ENCODE measurements around the gene LGALS3. TPM values are rescaled to one million over a fixed set of nuclear protein-coding genes. Genes with fewer than 3 reads are reported as not detected.

LGALS3 gene
- total and polyA plus RNA-seq, 12 donors = 119 to 308 (median 198) TPM

- intact Hi-C loops (cut with DNase I) = no loop called here
- Histone ChIP-seq H3K9me3 (no peaks in the 10 kb centered on the region), H3K27me3 (no peaks in the 10 kb centered on the region), H3K4me3 (no peak overlapping the region), H3K36me3 (peaks cover 0 to 41% (median 0%) of the 10 kb centered on the region in 9 donors), H3K27ac (no peak overlapping the region), H3K4me1 (no peaks in the 10 kb centered on the region)
- TF ChIP-seq, protein P1, sequence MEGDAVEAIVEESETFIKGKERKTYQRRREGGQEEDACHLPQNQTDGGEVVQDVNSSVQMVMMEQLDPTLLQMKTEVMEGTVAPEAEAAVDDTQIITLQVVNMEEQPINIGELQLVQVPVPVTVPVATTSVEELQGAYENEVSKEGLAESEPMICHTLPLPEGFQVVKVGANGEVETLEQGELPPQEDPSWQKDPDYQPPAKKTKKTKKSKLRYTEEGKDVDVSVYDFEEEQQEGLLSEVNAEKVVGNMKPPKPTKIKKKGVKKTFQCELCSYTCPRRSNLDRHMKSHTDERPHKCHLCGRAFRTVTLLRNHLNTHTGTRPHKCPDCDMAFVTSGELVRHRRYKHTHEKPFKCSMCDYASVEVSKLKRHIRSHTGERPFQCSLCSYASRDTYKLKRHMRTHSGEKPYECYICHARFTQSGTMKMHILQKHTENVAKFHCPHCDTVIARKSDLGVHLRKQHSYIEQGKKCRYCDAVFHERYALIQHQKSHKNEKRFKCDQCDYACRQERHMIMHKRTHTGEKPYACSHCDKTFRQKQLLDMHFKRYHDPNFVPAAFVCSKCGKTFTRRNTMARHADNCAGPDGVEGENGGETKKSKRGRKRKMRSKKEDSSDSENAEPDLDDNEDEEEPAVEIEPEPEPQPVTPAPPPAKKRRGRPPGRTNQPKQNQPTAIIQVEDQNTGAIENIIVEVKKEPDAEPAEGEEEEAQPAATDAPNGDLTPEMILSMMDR (IDR thresholded peaks at IDR 0.05) = no peak
- no peak for DNase-seq
- 73 to 76% methylated on average over 1 of the region's 1 CpG for WGBS, 2 donors
- ATAC-seq = no peak
Measured at GRCh38 chr14:55152052-55152753, 23.2 kb downstream of the LGALS3 start.

- Histone ChIP-seq H3K9me3 (no peaks in the 10 kb centered on the region), H3K4me3 (no peak overlapping the region), H3K36me3 (peaks cover 0 to 23% (median 0%) of the 10 kb centered on the region in 9 donors), H3K27ac (no peak overlapping the region), H3K4me1 (no peaks in the 10 kb centered on the region), H3K27me3 (no peaks in the 10 kb centered on the region)
- intact Hi-C loops (cut with DNase I) = no loop called here
- ATAC-seq = no peak
- no peak for DNase-seq
- TF ChIP-seq, protein P1 (IDR thresholded peaks at IDR 0.05) = no peak
- 94 to 98% methylated on average over 3 of the region's 3 CpGs for WGBS, 2 donors
Measured at GRCh38 chr14:55153951-55154350, 24.9 kb downstream of the LGALS3 start.

DNA sequence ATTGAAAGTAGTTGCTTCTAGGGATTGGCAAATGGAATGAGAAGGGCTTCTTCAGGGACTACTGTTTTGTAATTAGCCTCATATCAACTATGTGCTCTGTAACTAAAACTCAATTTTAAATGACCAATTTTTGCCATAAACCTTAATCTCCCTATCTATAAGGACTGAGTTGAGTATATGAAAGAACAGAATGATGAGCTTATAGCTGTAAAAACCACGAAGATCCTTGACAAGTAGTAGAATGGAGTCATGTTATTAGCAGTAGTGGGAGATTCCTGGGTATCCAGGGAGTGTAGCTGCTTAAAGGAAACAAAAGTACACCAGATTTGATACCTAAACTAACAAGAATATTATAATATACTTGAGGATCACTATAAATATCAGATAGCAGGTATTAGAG lies 28.0 kb downstream of the LGALS3 start:
- no peak for DNase-seq
- no peaks in the 10 kb centered on the region for H3K4me1 ChIP-seq
- no peaks in the 10 kb centered on the region for H3K27me3 ChIP-seq
- WGBS, 2 donors = 92 to 93% methylated on average over 1 of the region's 1 CpG
- intact Hi-C loops (cut with DNase I) = loop anchor here in 1 of 10 donors (5.0 kb wide), 1 partner anchor 65 kb away; no protein-coding TSS in a partner anchor
- ATAC-seq = no peak
- no peaks in the 10 kb centered on the region for H3K9me3 ChIP-seq
- no peak overlapping the region for H3K27ac ChIP-seq
- TF ChIP-seq, protein P1 (IDR thresholded peaks at IDR 0.05) = no peak
- H3K36me3 ChIP-seq = peaks cover 0 to 21% (median 0%) of the 10 kb centered on the region in 9 donors
- no peak overlapping the region for H3K4me3 ChIP-seq

GRCh38 chr14:55158412-55158811 lies 29.4 kb downstream of the LGALS3 start:
- TF ChIP-seq, protein P1 (IDR thresholded peaks at IDR 0.05) = no peak
- Histone ChIP-seq H3K4me1 (no peaks in the 10 kb centered on the region), H3K4me3 (no peak overlapping the region), H3K36me3 (peaks cover 0 to 16% (median 0%) of the 10 kb centered on the region in 9 donors), H3K27me3 (no peaks in the 10 kb centered on the region), H3K9me3 (no peaks in the 10 kb centered on the region), H3K27ac (no peak overlapping the region)
- intact Hi-C loops (cut with DNase I) = loop anchor here in 2 of 10 donors (2.0 to 5.0 kb wide), 2 partner anchors 66 to 70 kb away; no protein-coding TSS in a partner anchor
- 67 to 80% methylated on average over 3 of the region's 3 CpGs for WGBS, 2 donors
- no peak for ATAC-seq
- DNase-seq = no peak

Measured in heart right ventricle (tissue), 16 donors.